Measurements from ENCODE around the gene AKT1. TPM values are rescaled to one million over a fixed set of nuclear protein-coding genes. Genes with fewer than 3 reads are reported as not detected.

AKT1 gene
- total and polyA plus RNA-seq, 2 of the 13 experiments (the other 11 are each of a cell fraction or from before 2014, with no cell fraction given): 96.2 to 116 TPM

DNA sequence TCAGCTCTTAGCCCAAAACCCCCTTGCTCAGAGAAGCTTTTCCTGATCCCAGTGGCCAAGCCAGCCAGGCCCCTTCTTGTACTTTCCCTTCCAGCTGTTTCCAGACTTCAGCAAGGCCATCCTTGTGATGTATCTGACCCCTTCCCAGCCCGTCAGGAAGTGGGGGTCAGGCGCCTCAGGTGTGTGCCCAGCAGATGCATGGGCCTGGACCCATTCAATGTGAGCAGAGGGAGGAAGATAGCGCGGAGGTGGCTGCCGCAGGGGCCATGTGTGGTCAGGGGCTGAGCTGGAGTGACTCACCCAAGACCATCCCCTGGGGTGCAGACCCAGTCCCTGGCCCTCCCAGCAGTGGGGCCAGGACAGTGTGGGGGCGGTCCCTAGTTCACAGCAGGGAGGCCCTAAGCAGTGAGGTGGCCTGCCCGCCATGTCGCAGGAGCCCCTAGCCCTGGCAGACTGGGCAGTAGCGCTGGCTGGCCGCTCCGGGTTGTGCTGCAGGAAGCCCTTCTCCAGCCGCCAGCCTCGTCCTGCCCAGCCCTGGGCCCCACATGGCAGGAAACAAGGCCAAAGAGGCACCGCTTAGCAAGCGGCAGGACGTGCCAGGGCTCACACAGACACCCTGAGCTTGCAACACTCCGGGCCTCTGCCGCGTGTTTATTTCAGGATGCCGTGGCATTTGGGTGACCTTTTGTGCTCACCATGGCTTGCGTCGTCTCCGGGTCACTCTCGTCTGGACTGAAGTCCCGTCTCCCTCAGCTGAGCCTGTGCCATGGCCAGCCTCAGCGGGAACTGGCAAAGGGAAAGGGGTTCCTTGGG is 59.5 kb downstream of the AKT1 start (continued):
- TF ChIP-seq, protein P1, sequence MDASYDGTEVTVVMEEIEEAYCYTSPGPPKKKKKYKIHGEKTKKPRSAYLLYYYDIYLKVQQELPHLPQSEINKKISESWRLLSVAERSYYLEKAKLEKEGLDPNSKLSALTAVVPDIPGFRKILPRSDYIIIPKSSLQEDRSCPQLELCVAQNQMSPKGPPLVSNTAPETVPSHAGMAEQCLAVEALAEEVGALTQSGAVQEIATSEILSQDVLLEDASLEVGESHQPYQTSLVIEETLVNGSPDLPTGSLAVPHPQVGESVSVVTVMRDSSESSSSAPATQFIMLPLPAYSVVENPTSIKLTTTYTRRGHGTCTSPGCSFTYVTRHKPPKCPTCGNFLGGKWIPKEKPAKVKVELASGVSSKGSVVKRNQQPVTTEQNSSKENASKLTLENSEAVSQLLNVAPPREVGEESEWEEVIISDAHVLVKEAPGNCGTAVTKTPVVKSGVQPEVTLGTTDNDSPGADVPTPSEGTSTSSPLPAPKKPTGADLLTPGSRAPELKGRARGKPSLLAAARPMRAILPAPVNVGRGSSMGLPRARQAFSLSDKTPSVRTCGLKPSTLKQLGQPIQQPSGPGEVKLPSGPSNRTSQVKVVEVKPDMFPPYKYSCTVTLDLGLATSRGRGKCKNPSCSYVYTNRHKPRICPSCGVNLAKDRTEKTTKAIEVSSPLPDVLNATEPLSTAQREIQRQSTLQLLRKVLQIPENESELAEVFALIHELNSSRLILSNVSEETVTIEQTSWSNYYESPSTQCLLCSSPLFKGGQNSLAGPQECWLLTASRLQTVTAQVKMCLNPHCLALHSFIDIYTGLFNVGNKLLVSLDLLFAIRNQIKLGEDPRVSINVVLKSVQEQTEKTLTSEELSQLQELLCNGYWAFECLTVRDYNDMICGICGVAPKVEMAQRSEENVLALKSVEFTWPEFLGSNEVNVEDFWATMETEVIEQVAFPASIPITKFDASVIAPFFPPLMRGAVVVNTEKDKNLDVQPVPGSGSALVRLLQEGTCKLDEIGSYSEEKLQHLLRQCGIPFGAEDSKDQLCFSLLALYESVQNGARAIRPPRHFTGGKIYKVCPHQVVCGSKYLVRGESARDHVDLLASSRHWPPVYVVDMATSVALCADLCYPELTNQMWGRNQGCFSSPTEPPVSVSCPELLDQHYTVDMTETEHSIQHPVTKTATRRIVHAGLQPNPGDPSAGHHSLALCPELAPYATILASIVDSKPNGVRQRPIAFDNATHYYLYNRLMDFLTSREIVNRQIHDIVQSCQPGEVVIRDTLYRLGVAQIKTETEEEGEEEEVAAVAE (CRISPR knock-in tag; IDR thresholded peaks at IDR 0.05; ENCODE audit: borderline replicate concordance): peak; percentile 73
- TF ChIP-seq AGO1 (IDR thresholded peaks at IDR 0.05; ENCODE audit: low read depth, low read length, poor library complexity, severe bottlenecking) (peak; percentile 47), ELF1 (CRISPR knock-in tag; IDR thresholded peaks at IDR 0.05) (peak; percentile 36; the same call in 1 of the 2 replicates), NCOA1 (CRISPR knock-in tag; IDR thresholded peaks at IDR 0.05) (no peak), ZNF879 (CRISPR knock-in tag; IDR thresholded peaks at IDR 0.05) (peak; percentile 53; the same call in 1 of the 2 replicates), ISX (CRISPR knock-in tag; conservative IDR thresholded peaks at IDR 0.05) (no peak), PITX1 (CRISPR knock-in tag; IDR thresholded peaks at IDR 0.05) (no peak), GZF1 (CRISPR knock-in tag; IDR thresholded peaks at IDR 0.05) (0 out of 2 replicates have a peak, but pooled peaks have one; percentile 60), TGIF2 (CRISPR knock-in tag; IDR thresholded peaks at IDR 0.05) (no peak), HOXA3 (CRISPR knock-in tag; IDR thresholded peaks at IDR 0.05) (peak; percentile 94), ZNF777 (CRISPR knock-in tag; IDR thresholded peaks at IDR 0.05) (no peak), ZNF839 (CRISPR knock-in tag; IDR thresholded peaks at IDR 0.05; ENCODE audit: borderline replicate concordance) (peak; percentile 56; the same call in 1 of the 2 replicates), FOSL1 (CRISPR knock-in tag; IDR thresholded peaks at IDR 0.05; ENCODE audit: borderline replicate concordance) (no peak), ZNF652 (CRISPR knock-in tag; IDR thresholded peaks at IDR 0.05; ENCODE audit: borderline replicate concordance, low read depth) (no peak), SOX13 (IDR thresholded peaks at IDR 0.05) (peak; percentile 38; the same call in 1 of the 2 replicates), SOX13 (CRISPR knock-in tag; conservative IDR thresholded peaks at IDR 0.05 in 1 of 2, IDR thresholded peaks at IDR 0.05 in 1 of 2) (peak in 1 of 2 experiments; percentile 77; a peak in 1 of 4 replicates), ZNF781 (CRISPR knock-in tag; IDR thresholded peaks at IDR 0.05; ENCODE audit: borderline replicate concordance, not compliant biosample characterization) (no peak), PPARG (CRISPR knock-in tag; conservative IDR thresholded peaks at IDR 0.05) (peak; percentile 85; the same call in 1 of the 2 replicates), MED13 (CRISPR knock-in tag; IDR thresholded peaks at IDR 0.05) (no peak), ATF7-NPFF (CRISPR knock-in tag; IDR thresholded peaks at IDR 0.05; ENCODE audit: low read depth) (peak; percentile 90; the same call in 1 of the 2 replicates), EED (CRISPR knock-in tag; IDR thresholded peaks at IDR 0.05) (peak; percentile 47; the same call in 1 of the 2 replicates)
- TF ChIP-seq, protein P2, sequence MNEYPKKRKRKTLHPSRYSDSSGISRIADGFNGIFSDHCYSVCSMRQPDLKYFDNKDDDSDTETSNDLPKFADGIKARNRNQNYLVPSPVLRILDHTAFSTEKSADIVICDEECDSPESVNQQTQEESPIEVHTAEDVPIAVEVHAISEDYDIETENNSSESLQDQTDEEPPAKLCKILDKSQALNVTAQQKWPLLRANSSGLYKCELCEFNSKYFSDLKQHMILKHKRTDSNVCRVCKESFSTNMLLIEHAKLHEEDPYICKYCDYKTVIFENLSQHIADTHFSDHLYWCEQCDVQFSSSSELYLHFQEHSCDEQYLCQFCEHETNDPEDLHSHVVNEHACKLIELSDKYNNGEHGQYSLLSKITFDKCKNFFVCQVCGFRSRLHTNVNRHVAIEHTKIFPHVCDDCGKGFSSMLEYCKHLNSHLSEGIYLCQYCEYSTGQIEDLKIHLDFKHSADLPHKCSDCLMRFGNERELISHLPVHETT (CRISPR knock-in tag; conservative IDR thresholded peaks at IDR 0.05): no peak
- TF ChIP-seq, protein P3, sequence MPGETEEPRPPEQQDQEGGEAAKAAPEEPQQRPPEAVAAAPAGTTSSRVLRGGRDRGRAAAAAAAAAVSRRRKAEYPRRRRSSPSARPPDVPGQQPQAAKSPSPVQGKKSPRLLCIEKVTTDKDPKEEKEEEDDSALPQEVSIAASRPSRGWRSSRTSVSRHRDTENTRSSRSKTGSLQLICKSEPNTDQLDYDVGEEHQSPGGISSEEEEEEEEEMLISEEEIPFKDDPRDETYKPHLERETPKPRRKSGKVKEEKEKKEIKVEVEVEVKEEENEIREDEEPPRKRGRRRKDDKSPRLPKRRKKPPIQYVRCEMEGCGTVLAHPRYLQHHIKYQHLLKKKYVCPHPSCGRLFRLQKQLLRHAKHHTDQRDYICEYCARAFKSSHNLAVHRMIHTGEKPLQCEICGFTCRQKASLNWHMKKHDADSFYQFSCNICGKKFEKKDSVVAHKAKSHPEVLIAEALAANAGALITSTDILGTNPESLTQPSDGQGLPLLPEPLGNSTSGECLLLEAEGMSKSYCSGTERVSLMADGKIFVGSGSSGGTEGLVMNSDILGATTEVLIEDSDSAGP (CRISPR knock-in tag; IDR thresholded peaks at IDR 0.05; ENCODE audit: borderline replicate concordance): peak; percentile 58
